ENCODE measurements around the gene PACRG. TPM values are rescaled to one million over a fixed set of nuclear protein-coding genes. Genes with fewer than 3 reads are reported as not detected.

Gene PACRG
- polyA plus RNA-seq, 10 donors, result 1.6 to 2.6 (median 2.4) TPM

GRCh38 chr6:162777091-162777490 is 49.3 kb downstream of the PACRG start:
- DNase-seq, result no peak

GRCh38 chr6:162778603-162779002 is 50.8 kb downstream of the PACRG start:
- DNase-seq, result no peak

- no peak for DNase-seq
Measured at GRCh38 chr6:162785632-162786242, 58.0 kb downstream of the PACRG start.

- no peak for DNase-seq
Measured at GRCh38 chr6:162798546-162799266, 70.9 kb downstream of the PACRG start.

GRCh38 chr6:162814426-162814973 is 86.7 kb downstream of the PACRG start:
- no peak for DNase-seq

- peak in 1 of 3 donors; percentile 2 for DNase-seq
Measured at GRCh38 chr6:162817196-162817595, 89.4 kb downstream of the PACRG start.

- no peak for DNase-seq
Measured at GRCh38 chr6:162819284-162819683, 91.5 kb downstream of the PACRG start.

- DNase-seq, result peak in 1 of 3 donors; percentile 5
Measured at GRCh38 chr6:162821102-162821501, 93.3 kb downstream of the PACRG start.

GRCh38 chr6:162825597-162825996 is 97.8 kb downstream of the PACRG start:
- no peak for DNase-seq

- DNase-seq, result no peak
Measured at GRCh38 chr6:162829013-162829742, 101.4 kb downstream of the PACRG start.

- DNase-seq, result no peak
Measured at GRCh38 chr6:162833776-162834175, 106.0 kb downstream of the PACRG start.

- no peak for DNase-seq
Measured at GRCh38 chr6:162845972-162846371, 118.2 kb downstream of the PACRG start.

GRCh38 chr6:162846723-162847122 is 118.9 kb downstream of the PACRG start:
- DNase-seq, result no peak

- DNase-seq, result no peak
Measured at GRCh38 chr6:162849269-162849668, 121.5 kb downstream of the PACRG start.

- no peak for DNase-seq
Measured at GRCh38 chr6:162852192-162852591, 124.4 kb downstream of the PACRG start.

- DNase-seq, result no peak
Measured at GRCh38 chr6:162852840-162853577, 125.2 kb downstream of the PACRG start.

- no peak for DNase-seq
Measured at GRCh38 chr6:162854228-162854627, 126.5 kb downstream of the PACRG start.

GRCh38 chr6:162854734-162855191 is 127.0 kb downstream of the PACRG start:
- no peak for DNase-seq

- DNase-seq, result peak; percentile 79 to 92 (median 89)
Measured at GRCh38 chr6:162856885-162857284, 129.1 kb downstream of the PACRG start.

- DNase-seq, result no peak
Measured at GRCh38 chr6:162857326-162857725, 129.6 kb downstream of the PACRG start.

- DNase-seq, result no peak
Measured at GRCh38 chr6:162862462-162862861, 134.7 kb downstream of the PACRG start.

GRCh38 chr6:162862941-162863340 is 135.2 kb downstream of the PACRG start:
- no peak for DNase-seq
